ENCODE data around the gene THTPA.
A peak's percentile ranks its signal among the peaks of the same experiment; 100 is the strongest.

Gene THTPA

DNA sequence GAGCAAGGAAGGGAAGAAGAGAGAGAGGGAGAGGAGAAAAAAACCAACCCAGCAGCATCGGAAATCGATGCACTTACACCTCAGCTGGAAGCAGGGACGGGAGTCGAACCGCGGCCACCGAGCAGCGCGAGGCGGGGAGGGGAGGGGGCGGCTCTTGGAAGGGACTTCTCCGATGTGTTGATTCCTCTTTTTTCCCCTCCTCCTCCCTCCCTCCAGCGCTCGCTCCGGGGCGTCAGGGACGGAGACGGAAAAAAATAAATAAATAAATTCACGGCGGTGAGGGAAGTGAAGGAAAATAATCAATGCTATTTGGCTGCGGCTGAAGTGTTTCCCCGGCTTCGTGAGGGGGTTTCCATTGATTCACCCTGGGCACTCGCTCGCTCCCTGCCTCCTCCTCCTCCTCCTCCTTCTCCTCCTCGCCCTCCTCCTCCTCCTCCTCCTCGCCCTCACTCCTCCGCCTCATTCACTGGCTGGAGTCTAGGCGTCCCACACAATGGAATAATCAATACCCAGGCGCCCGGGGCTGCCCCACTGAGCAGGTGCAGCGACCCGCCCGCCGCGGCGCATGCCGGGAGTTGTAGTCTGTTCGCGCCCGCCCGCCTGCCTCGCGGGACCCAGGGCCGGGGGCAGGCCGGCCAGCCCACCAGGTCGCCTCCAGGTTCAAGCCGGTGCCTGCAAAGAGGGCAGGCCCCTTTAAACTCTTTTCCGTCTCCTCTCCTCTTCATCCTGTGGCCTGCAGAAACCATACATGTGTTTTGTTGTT, 4.6 kb upstream of the THTPA start, which contains the start of gene ZFHX2:
ZFHX2 (minus strand) TSS at position 500 of the 763 bp plus-strand sequence. CDS start 16,440 bp downstream, outside the sequence.
- DNase-seq (ENCODE audit: low spot score): peak; percentile 94

DNA sequence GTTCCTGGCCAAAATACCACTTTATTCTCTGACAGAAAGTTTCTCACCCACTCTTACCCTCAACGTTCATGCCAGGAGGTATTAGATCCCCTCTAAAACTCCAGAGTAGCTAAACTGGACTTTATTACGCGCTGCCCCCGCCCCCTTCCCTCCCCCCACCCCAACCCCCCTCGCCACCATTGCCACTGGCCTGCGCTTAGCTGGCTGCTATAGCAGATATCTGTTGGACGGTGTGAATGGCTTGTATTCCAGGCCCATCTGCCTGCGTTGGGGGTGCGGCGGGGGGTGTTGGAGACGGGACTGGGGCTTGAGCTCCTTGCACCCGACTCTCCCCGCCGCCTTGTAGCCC, 564 bp upstream of the THTPA start:
- no peak for DNase-seq (ENCODE audit: low spot score)

DNA sequence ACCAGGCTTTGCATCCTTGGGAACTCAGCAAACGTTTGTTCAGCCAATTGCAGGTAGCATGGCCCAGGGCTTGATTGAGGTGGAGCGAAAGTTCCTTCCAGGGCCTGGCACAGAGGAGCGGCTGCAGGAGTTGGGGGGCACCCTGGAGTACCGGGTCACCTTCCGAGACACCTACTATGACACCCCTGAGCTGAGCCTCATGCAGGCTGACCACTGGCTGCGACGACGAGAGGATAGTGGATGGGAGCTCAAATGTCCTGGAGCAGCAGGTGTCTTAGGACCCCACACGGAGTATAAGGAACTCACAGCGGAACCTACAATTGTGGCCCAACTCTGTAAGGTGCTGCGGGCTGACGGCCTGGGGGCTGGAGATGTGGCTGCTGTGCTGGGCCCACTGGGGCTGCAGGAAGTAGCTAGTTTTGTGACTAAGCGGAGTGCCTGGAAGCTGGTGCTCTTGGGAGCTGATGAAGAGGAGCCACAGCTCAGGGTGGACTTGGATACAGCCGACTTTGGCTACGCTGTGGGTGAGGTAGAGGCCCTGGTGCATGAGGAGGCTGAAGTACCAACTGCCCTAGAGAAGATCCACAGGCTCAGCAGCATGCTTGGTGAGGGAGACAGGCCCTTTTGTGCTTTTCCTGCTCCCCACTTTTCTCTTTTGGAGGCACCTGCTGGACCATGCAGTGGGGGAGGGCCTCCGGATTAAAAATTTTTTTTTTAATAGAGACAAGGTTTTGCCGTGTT, 799 bp downstream of the THTPA start:
- DNase-seq (ENCODE audit: low spot score): peak; percentile 40

GRCh38 chr14:23557521-23557920, 1.4 kb downstream of the THTPA start:
- no peak for DNase-seq (ENCODE audit: low spot score)

- no peak for DNase-seq (ENCODE audit: low spot score)
These were observed 1.9 kb downstream of the THTPA start for GRCh38 chr14:23557946-23558345.

GRCh38 chr14:23558346-23559009, 2.4 kb downstream of the THTPA start:
- no peak for DNase-seq (ENCODE audit: low spot score)

DNA sequence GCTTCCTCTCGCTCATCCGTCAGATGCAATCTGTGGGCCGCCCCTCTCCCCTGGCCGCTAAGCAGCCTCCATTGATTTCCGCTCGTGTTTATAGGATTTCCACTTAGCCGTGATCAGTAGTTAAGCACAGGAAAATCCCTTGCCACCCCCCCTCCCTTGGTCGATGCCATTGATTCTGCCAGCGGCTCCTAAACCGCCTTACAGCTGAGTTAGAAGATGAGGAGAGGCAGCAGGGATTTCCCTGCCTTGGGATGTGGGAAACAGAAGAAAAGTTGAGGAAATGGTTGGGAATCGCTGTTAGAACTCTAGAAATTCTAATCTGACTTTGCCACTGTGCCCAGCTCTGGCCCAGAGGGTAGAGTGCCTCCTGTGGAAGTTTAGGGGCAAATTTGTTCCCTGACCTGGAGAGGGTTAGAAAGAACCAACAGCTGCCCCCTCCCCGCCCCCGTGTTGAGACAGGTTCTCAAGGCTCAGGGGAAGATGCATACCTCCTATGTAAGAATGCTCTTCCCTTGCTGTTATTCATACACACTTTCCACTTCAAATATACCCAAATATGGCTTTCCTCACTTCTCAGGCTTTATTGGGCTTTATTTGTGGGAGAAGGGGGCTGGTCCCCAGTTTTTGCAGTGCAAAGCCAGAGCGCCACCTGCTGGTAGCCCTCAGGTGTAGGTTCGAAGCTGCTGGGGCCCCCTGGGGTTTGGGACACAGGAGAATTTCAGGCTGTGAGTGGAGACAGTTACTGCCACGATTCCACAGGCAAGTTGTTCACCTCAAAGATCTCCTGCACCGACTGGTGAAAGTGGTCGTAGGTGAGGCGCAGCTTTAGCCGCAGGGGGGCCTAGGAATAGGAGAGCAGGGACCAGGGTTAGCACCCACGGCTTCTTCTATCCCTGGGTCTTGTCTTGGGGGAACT, 3.2 kb downstream of the THTPA start:
- DNase-seq (ENCODE audit: low spot score): peak; percentile 54

- no peak for DNase-seq (ENCODE audit: low spot score)
These were observed 4.0 kb downstream of the THTPA start for GRCh38 chr14:23559926-23560520.

- no peak for DNase-seq (ENCODE audit: low spot score)
These were observed 5.2 kb downstream of the THTPA start for GRCh38 chr14:23561259-23561658.

DNA sequence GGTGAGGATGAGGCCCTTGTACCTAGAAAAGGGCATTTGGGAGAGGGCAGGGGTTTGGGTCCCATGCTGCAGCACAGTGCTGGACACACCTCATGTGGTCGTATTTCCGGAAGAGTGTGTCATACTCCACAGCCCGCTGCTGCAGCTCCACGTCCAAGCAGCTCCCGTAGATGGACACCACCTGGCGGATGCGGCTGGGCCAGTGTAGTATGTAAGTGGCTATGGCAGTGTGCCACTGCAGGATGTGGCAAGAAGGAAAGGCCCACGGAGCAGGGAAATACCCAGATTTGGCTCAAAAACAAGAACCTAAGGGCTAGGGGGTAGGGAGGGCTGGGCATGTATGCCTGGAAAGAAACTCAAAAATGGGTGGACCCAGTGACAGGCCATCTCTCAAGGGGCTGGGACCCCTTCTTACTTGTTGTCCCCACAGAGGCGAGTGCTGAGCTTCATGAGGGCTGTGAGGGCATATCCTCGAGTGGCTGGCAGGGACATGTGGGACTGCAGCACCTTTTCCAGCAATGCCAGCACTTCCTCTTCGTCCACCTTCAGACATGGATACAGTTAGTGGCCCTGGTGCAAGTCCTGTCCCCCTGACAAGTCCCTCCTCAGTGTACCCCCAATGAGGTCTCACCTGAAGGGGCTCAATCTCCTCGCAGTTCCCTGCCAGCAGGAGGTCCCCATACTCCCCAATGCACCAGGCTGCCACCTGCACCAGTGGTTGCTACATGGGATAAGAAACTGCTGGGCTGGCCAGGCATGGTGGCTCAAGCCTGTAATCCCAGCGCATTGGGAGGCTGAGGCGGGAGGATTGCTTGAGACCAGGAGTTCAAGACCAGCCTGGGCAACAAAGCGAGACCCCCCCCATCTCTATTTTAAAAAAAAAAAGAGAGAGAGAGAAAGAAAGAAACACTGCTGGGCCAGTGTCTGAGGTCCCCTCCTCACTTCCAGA, 6.1 kb downstream of the THTPA start:
- no peak for DNase-seq (ENCODE audit: low spot score)

DNA sequence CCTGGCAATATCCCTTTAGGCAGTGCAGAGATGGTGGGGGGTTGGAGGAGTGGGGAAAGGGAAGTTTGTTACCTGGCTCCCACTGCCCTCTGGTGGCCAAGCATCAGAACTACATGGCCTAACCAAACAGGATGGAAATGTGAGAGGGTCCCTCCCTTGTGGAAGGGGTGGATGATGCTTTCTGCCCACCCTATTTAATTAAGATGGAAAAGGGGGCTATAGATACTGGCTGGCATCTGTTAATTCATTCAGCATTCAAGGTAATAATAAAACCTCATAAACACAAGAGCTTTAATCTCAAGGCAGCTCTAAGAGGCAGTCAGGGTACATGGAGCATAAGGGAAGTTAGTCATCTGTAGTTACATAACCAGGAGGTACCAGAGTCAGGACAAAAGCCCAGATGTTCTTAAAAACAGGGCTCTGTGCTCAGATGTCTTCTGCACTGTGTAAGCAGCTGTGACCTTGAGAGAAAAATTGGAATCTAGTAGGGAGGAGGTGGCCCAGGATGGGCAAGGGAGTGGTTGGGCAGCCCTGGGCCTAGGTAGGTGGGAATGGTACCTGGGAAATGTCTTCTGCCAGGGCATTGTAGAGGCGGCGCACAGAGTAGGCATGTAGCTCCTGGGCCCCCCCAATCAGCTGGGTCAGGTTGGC, 6.9 kb downstream of the THTPA start:
- DNase-seq (ENCODE audit: low spot score): peak; percentile 46

GRCh38 chr14:23563473-23564180, 7.6 kb downstream of the THTPA start:
- no peak for DNase-seq (ENCODE audit: low spot score)

DNA sequence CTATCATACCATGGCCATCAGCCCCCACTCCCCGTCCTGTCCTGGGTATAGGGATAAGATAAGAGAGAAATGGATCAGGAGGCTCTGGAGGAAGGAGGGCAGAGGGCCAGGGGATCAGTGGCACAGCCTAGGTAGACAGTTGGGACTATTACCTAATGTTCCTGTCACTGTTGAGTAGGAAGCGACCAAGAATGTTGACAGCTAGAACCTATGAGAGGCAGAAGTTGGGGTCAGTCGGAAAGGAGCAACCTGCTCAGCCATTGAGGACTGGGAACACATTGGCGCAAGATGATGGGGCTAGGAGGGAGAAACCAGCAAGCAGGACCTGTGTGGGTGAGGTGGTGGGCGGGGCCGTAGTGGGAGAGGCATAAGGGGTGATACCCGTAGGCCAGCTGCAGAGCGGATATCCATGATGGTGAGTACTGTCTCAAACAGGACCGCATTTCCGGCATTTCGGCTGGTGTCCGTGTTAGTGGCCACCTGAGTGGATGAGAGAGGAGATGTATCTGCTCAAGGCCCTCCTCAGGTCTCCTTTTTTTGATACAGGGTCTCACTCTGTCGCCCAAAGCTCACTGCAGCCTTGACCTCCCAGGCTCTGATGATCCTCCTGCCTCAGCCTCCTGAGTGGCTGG, 8.2 kb downstream of the THTPA start:
- DNase-seq (ENCODE audit: low spot score): no peak

DNA sequence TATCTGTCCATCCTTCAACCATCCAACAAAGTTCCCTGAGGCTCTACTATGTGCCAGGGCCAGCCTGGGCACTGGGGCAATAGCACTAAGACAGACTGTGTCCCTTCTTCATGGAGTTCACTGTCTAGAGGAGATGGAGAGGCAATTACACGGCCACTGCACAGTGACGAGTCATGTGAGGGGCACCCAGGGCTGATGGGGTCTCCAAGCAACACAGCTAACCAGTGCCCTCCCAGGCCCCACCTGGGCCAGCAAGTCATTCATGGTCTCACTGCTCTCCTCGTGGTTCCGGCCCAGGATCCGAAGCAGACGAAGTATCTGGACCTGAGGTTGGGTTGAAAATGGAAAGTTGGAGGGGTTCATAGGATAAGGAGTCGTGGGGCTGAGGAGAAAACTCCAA, 8.8 kb downstream of the THTPA start:
- no peak for DNase-seq (ENCODE audit: low spot score)

GRCh38 chr14:23565626-23566025, 9.6 kb downstream of the THTPA start:
- no peak for DNase-seq (ENCODE audit: low spot score)

GRCh38 chr14:23566112-23566777, 10.2 kb downstream of the THTPA start:
- DNase-seq (ENCODE audit: low spot score): no peak

- DNase-seq (ENCODE audit: low spot score): no peak
These were observed 10.7 kb downstream of the THTPA start for GRCh38 chr14:23566778-23567185.

Data from kidney tubule cell (primary cell).